HCT116 (cell line): ENCODE data around the gene UTP14A. TPM values are rescaled to one million over a fixed set of nuclear protein-coding genes. Genes with fewer than 3 reads are reported as not detected.

Experiments used
- ATAC-seq: fragments of 200-7000 bp; cut with Tn5 transposase; 2 replicates; pipeline ENCODE4 v1.9.1; 2020; ENCODE audit warnings: mild to moderate bottlenecking, moderate library complexity
- BruUV-seq: library from RNA; stranded (reverse); fragments of 400-500 nt; replicated peaks from 2 replicates; lab custom pipeline; 2021; lab: Mats Ljungman, UMichigan
- CTCF ChIA-PET: fragments of 300-600 bp; sonication (Branson Sonifier 250); formaldehyde crosslinking; loops from one replicate; lab custom pipeline; 2021; ENCODE audit warnings: antibody characterized with exemption; lab: Charles Lee
- POLR2A ChIA-PET: fragments of 300-600, 350-600 bp; sonication (Branson Sonifier 250); formaldehyde crosslinking; loops from one replicate; lab custom pipeline; 2021; ENCODE audit warnings: antibody characterized with exemption; lab: Charles Lee
- RAD21 ChIA-PET, 2 experiments: fragments of 300-600 bp; sonication (Branson Sonifier 250); formaldehyde crosslinking; loops; one replicate each; lab custom pipeline; 2023; ENCODE audit warnings: low total read pairs in 2 of 2; ENCODE audit not compliant: uncharacterized antibody in 2 of 2, unreplicated experiment in 2 of 2, low non-redundant PET in 1 of 2; lab: Charles Lee
- DNase-seq: peaks from one replicate; pipeline ENCODE4 v3.0.0-alpha.2; 2010; ENCODE audit warnings: low read depth, low spot score
- H2AFZ ChIP-seq: fragments of 200-600 bp; shearing (Covaris generic), sonication (generic); 2 replicates; pipeline ENCODE4 v1.6.1; 2017; ENCODE audit warnings: low read depth, mixed run types, mixed read lengths, antibody characterized with exemption, low read length; ENCODE audit not compliant: poor library complexity, severe bottlenecking
- H3K27ac ChIP-seq: 2 replicates; pipeline ENCODE4 v1.5.1; 2012; ENCODE audit warnings: low read depth, low read length
- H3K27me3 ChIP-seq: fragments of 200-600 bp; sonication (generic); 2 replicates; pipeline ENCODE4 v1.6.1; 2016; ENCODE audit warnings: mixed run types, low read length, mixed read lengths; ENCODE audit not compliant: insufficient read depth
- H3K36me3 ChIP-seq, 2 experiments: fragments of 200-500 bp in 1 of 2; fragments of 200-600 bp in 1 of 2; sonication (Bioruptor generic) in 1 of 2; sonication (generic) in 1 of 2; 2 replicates each; pipeline versions ENCODE4 v1.5.1 to v1.6.1; 2014 to 2016; ENCODE audit warnings: low read length in 2 of 2, inconsistent platforms in 1 of 2, mixed read lengths in 1 of 2, mixed run types in 1 of 2; ENCODE audit not compliant: insufficient read depth in 2 of 2, control insufficient read depth in 1 of 2
- H3K4me1 ChIP-seq, 2 experiments: fragments of 200-600 bp in 1 of 2; sonication (generic) in 1 of 2; 2 replicates each; pipeline versions ENCODE4 v1.5.1 to v1.6.1; 2012 to 2017; ENCODE audit warnings: low read length in 2 of 2, inconsistent platforms in 1 of 2, mild to moderate bottlenecking in 1 of 2, mixed read lengths in 1 of 2, mixed run types in 1 of 2, moderate library complexity in 1 of 2; ENCODE audit not compliant: insufficient read depth in 2 of 2, control insufficient read depth in 1 of 2
- H3K4me2 ChIP-seq: fragments of 200-600 bp; sonication (generic); 2 replicates; pipeline ENCODE4 v1.6.1; 2017; ENCODE audit warnings: mixed run types, low read length, mixed read lengths
- H3K4me3 ChIP-seq, 2 experiments: fragments of 200-600 bp in 1 of 2; sonication (generic) in 1 of 2; replicated peaks in 1 of 2; 2 replicates each; pipeline ENCODE4 v1.5.1; 2011 to 2016; ENCODE audit warnings: low read length in 2 of 2, control low read depth in 1 of 2, low read depth in 1 of 2, mild to moderate bottlenecking in 1 of 2, mixed read lengths in 1 of 2, mixed run types in 1 of 2
- H3K79me2 ChIP-seq: fragments of 200-600 bp; sonication (generic); 2 replicates; pipeline ENCODE4 v1.6.1; 2017; ENCODE audit warnings: mild to moderate bottlenecking, mixed run types, low read length, moderate library complexity, mixed read lengths; ENCODE audit not compliant: insufficient read depth
- H3K9ac ChIP-seq: fragments of 200-600 bp; sonication (generic); 2 replicates; pipeline ENCODE4 v1.6.1; 2016; ENCODE audit warnings: low read length, mixed read lengths
- H3K9me2 ChIP-seq: fragments of 200-600 bp; sonication (generic), shearing (Covaris generic); 2 replicates; pipeline ENCODE4 v1.6.1; 2017; ENCODE audit warnings: mixed run types, mild to moderate bottlenecking, moderate library complexity; ENCODE audit not compliant: insufficient read depth
- H3K9me3 ChIP-seq, 2 experiments: fragments of 200-500 bp in 1 of 2; fragments of 200-600 bp in 1 of 2; sonication (Bioruptor generic) in 1 of 2; sonication (generic) in 1 of 2; 2 replicates each; pipeline ENCODE4 v1.6.1; 2014 to 2017; ENCODE audit warnings: low read length in 2 of 2, mixed read lengths in 2 of 2, inconsistent platforms in 1 of 2, low read depth in 1 of 2, mild to moderate bottlenecking in 1 of 2, mixed run types in 1 of 2, moderate library complexity in 1 of 2; ENCODE audit not compliant: control insufficient read depth in 1 of 2, insufficient read depth in 1 of 2
- H4K20me1 ChIP-seq: fragments of 200-600 bp; sonication (generic), shearing (Covaris generic); 2 replicates; pipeline ENCODE4 v1.6.1; 2017; ENCODE audit warnings: mixed run types, mild to moderate bottlenecking, moderate library complexity; ENCODE audit not compliant: insufficient read depth
- CBX3 ChIP-seq: IDR thresholded peaks from 2 replicates; pipeline ENCODE4 v1.6.1; 2012; ENCODE audit warnings: low read depth
- CEBPB ChIP-seq: IDR thresholded peaks from 2 replicates; pipeline ENCODE4 v1.6.1; 2012; ENCODE audit warnings: low read depth
- JUND ChIP-seq: IDR thresholded peaks from 2 replicates; pipeline ENCODE4 v1.6.1; 2012
- POLR2A ChIP-seq: IDR thresholded peaks from 2 replicates; pipeline ENCODE4 v1.7.0; 2011; ENCODE audit warnings: borderline replicate concordance; ENCODE audit not compliant: insufficient read depth, insufficient read length; ENCODE audit errors: extremely low read depth
- POLR2AphosphoS5 ChIP-seq: IDR thresholded peaks from 2 replicates; pipeline ENCODE4 v1.6.1; 2011; ENCODE audit warnings: mild to moderate bottlenecking, low read depth, low read length, moderate library complexity
- RAD21 ChIP-seq: IDR thresholded peaks from 2 replicates; pipeline ENCODE4 v1.6.1; 2012; ENCODE audit warnings: low read depth, mild to moderate bottlenecking
- SP1 ChIP-seq: IDR thresholded peaks from 2 replicates; pipeline ENCODE4 v1.6.1; 2012; ENCODE audit warnings: low read depth
- TCF7L2 ChIP-seq: IDR thresholded peaks from 2 replicates; pipeline ENCODE4 v1.7.0; 2011; ENCODE audit warnings: borderline replicate concordance, inconsistent platforms; ENCODE audit not compliant: insufficient read depth, insufficient read length; ENCODE audit errors: extremely low read depth
- ZFX ChIP-seq: fragments of 450-650 bp; IDR thresholded peaks from 2 replicates; pipeline ENCODE4 v1.6.1; 2017
- intact Hi-C: fragments of 100-400 bp; cut with micrococcal nuclease; formaldehyde crosslinking; loops from 2 replicates; pipeline ENCODE4 v1.10.0; 2022
- total RNA-seq: library from RNA; stranded (reverse); gene quantifications from one replicate; pipeline ENCODE4 v1.2.1, GENCODE V29; 2021; ENCODE audit not compliant: unreplicated experiment
- TF ChIP-seq, protein P1 (sequence below): IDR thresholded peaks from 2 replicates; pipeline ENCODE4 v1.6.1; 2012
- TF ChIP-seq, protein P2 (sequence below): IDR thresholded peaks from 2 replicates; pipeline ENCODE4 v1.6.1; 2012
- TF ChIP-seq, protein P3 (sequence below), 3 experiments: fragments of 200-600 bp in 1 of 3; sonication (generic) in 1 of 3; IDR thresholded peaks in 2 of 3; conservative IDR thresholded peaks in 1 of 3; 2 replicates each; pipeline ENCODE4 v1.5.1; 2012 to 2017; ENCODE audit warnings: low read depth in 2 of 3, low read length in 2 of 3, antibody characterized with exemption in 1 of 3, borderline replicate concordance in 1 of 3, control low read depth in 1 of 3, mild to moderate bottlenecking in 1 of 3, mixed read lengths in 1 of 3, mixed run types in 1 of 3, moderate library complexity in 1 of 3; ENCODE audit not compliant: insufficient read depth in 1 of 3

The UTP14A gene
- total RNA-seq, 1 experiment from 2014 or later, result 28.3 TPM

DNA sequence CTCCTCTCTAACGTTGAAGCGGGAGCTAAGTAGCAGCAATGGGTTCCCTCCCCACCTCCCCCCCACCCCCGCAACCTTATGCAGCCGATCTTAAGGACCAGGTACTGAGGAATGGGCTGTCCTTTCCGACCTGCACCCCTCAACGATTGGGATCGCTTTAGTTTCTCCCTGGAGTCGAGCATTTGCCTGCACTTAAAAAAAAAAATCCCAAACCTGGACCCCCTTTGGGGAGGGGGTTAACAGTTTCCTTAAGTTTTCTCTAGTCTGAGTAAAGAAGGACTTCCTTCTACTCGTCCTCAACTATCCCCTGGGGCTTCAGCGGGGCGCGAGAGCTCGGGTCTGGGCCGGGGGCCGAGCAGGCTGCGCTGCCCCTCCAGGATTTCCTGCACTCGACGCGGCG is 50.8 kb downstream of the UTP14A start (continued):
- no peak for TF ChIP-seq SP1
- no peak for TF ChIP-seq CBX3
- TF ChIP-seq RAD21, result no peak

DNA sequence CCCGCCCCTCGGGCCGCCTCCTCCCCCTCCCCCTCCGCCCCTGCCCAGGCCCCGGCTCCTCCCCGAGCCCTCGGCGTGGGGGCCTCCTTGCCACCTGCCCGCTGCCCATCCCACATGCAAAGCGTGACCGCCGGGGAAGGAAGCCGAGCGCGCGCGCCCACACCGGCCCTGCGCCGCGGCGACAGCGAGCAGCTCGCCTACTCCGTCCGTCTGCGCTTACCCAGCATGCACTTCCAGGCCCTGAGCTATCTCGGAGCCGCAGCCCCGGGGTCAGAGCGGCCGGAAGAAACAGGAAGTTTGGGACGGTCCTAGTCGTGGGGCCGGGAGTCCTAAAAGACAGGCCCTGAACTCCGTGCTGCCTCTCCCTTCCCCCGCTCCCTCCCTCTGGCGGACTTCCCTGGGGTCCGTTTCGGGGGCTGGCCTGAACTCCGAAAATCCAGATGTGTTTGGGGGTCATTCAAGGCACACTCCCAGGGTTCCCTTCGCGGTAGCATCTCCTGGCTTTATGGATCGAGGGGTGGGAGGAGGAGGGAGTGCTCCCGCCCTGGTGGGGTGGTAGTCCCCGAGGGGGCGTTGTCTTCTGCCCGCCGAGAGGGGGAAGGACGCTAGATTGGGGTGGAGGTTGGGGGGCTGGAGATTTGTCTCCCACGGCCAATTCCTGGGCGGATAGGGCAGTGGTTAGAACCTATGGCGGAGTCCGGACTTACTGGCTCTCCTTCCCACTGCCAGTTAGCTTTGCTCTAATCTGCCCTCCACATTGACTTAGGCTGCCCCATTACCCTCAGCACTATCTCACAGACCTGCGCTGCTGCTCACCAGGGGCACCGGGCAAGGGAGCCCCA is 51.5 kb downstream of the UTP14A start:
- peak overlapping the region; percentile 55 for H3K9ac ChIP-seq
- peak overlapping the region; percentile 81 for H3K4me2 ChIP-seq
- no peaks in the 10 kb centered on the region for H3K79me2 ChIP-seq
- RAD21 ChIA-PET, result no interaction called here
- no peaks in the 10 kb centered on the region for H3K9me3 ChIP-seq
- peak overlapping the region; percentile 47 for H3K27ac ChIP-seq
- no peaks in the 10 kb centered on the region for H3K9me2 ChIP-seq
- H4K20me1 ChIP-seq, result no peaks in the 10 kb centered on the region
- ATAC-seq (peak; percentile 76), DNase-seq (peak; percentile 15)
- H3K4me3 ChIP-seq, result peak overlapping the region; percentile 44 to 59
- H3K4me1 ChIP-seq, result peaks cover 9 to 24% of the 10 kb centered on the region in 2 experiments
- BruUV-seq, result TSS peak; percentile 81
- CTCF ChIA-PET, result no interaction called here
- intact Hi-C loops, result no loop called here
- POLR2A ChIA-PET, result no interaction called here
- no peaks in the 10 kb centered on the region for H3K27me3 ChIP-seq
- no peak overlapping the region for H2AFZ ChIP-seq
- H3K36me3 ChIP-seq, result no peaks in the 10 kb centered on the region
- TF ChIP-seq POLR2A, result peak; percentile 27
- TF ChIP-seq TCF7L2, result peak; percentile 18
- peak; percentile 52 for TF ChIP-seq ZFX
- no peak for TF ChIP-seq SP1
- TF ChIP-seq POLR2AphosphoS5, result peak; percentile 58

DNA sequence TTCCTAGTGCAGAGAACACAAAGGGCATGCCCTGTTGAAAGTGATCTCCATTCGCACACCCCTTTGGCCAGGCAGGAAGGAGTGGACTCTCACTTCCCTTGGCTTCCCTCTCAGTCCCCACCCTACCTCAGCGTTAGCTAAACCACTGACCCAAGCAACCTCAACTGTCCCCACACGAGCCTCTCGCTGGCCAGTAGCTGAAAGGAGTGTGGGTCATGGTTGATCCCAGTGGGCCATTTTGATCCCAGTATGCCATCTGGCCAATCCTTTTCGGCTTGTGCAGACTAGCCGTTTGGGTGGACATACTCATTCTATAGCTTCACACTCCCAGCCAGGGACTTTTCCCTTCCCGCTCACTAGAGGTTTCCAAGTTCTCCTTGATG is 52.1 kb downstream of the UTP14A start:
- ChIA-PET POLR2A (no interaction called here), CTCF (no interaction called here), RAD21 (no interaction called here)
- intact Hi-C loops, result no loop called here
- Histone ChIP-seq H3K27me3 (no peaks in the 10 kb centered on the region), H3K27ac (peak overlapping the region; percentile 47; the same call in 1 of the 2 replicates), H3K9me2 (no peaks in the 10 kb centered on the region), H2AFZ (no peak overlapping the region), H3K4me2 (peak overlapping the region; percentile 81), H3K4me1 (peaks cover 9 to 28% of the 10 kb centered on the region in 2 experiments), H3K9me3 (no peaks in the 10 kb centered on the region), H3K4me3 (peak overlapping the region in 1 of 2 experiments; percentile 44; a peak in 1 of 4 replicates), H4K20me1 (no peaks in the 10 kb centered on the region), H3K79me2 (no peaks in the 10 kb centered on the region), H3K36me3 (no peaks in the 10 kb centered on the region), H3K9ac (0 out of 2 replicates have a peak overlapping the region, but pooled peaks have one; percentile 55)
- ATAC-seq (no peak), DNase-seq (no peak)
- BruUV-seq, result no TSS peak
- TF ChIP-seq, protein P1, sequence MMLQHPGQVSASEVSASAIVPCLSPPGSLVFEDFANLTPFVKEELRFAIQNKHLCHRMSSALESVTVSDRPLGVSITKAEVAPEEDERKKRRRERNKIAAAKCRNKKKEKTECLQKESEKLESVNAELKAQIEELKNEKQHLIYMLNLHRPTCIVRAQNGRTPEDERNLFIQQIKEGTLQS, result no peak
- TF ChIP-seq JUND (no peak), POLR2AphosphoS5 (no peak), POLR2A (no peak), SP1 (no peak), CEBPB (no peak)
- TF ChIP-seq, protein P2, sequence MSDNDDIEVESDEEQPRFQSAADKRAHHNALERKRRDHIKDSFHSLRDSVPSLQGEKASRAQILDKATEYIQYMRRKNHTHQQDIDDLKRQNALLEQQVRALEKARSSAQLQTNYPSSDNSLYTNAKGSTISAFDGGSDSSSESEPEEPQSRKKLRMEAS, result no peak
- TF ChIP-seq, protein P3, sequence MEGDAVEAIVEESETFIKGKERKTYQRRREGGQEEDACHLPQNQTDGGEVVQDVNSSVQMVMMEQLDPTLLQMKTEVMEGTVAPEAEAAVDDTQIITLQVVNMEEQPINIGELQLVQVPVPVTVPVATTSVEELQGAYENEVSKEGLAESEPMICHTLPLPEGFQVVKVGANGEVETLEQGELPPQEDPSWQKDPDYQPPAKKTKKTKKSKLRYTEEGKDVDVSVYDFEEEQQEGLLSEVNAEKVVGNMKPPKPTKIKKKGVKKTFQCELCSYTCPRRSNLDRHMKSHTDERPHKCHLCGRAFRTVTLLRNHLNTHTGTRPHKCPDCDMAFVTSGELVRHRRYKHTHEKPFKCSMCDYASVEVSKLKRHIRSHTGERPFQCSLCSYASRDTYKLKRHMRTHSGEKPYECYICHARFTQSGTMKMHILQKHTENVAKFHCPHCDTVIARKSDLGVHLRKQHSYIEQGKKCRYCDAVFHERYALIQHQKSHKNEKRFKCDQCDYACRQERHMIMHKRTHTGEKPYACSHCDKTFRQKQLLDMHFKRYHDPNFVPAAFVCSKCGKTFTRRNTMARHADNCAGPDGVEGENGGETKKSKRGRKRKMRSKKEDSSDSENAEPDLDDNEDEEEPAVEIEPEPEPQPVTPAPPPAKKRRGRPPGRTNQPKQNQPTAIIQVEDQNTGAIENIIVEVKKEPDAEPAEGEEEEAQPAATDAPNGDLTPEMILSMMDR (IDR thresholded peaks at IDR 0.05 in 2 of 3, conservative IDR thresholded peaks at IDR 0.05 in 1 of 3; ENCODE audit: borderline replicate concordance in 1 of 3, insufficient read depth in 1 of 3, low read depth in 2 of 3, low read length in 2 of 3), result no peak
